Duodenal mucosa (tissue), 2 donors: ENCODE measurements around the gene ZBED4.

Experiments used
- H3K27ac ChIP-seq: one replicate; pipeline ENCODE4 v1.7.0; 2013; ENCODE audit warnings: low read depth, low read length
- H3K27me3 ChIP-seq, 2 donors: one replicate each; pipeline ENCODE4 v1.7.0; 2013; ENCODE audit warnings: low read length in 2 of 2, control low read depth in 1 of 2; ENCODE audit not compliant: insufficient read depth in 2 of 2, control insufficient read depth in 1 of 2
- H3K36me3 ChIP-seq, 2 donors: one replicate each; pipeline ENCODE4 v1.7.0; 2013; ENCODE audit warnings: low read length in 2 of 2, control low read depth in 1 of 2; ENCODE audit not compliant: insufficient read depth in 2 of 2, control insufficient read depth in 1 of 2
- H3K4me1 ChIP-seq, 2 donors: one replicate each; pipeline ENCODE4 v1.7.0; 2013; ENCODE audit warnings: low read length in 2 of 2, control low read depth in 1 of 2; ENCODE audit not compliant: insufficient read depth in 2 of 2, control insufficient read depth in 1 of 2
- H3K4me3 ChIP-seq, 2 donors: one replicate each; pipeline ENCODE4 v1.7.0; 2013; ENCODE audit warnings: low read length in 2 of 2, low read depth in 1 of 2
- H3K9ac ChIP-seq, 2 donors: one replicate each; pipeline ENCODE4 v1.7.0; 2013; ENCODE audit warnings: low read length in 2 of 2, low read depth in 1 of 2
- H3K9me3 ChIP-seq, 2 donors: one replicate each; pipeline ENCODE4 v1.7.0; 2013; ENCODE audit warnings: low read length in 2 of 2, control low read depth in 1 of 2; ENCODE audit not compliant: control insufficient read depth in 1 of 2

Gene ZBED4

DNA sequence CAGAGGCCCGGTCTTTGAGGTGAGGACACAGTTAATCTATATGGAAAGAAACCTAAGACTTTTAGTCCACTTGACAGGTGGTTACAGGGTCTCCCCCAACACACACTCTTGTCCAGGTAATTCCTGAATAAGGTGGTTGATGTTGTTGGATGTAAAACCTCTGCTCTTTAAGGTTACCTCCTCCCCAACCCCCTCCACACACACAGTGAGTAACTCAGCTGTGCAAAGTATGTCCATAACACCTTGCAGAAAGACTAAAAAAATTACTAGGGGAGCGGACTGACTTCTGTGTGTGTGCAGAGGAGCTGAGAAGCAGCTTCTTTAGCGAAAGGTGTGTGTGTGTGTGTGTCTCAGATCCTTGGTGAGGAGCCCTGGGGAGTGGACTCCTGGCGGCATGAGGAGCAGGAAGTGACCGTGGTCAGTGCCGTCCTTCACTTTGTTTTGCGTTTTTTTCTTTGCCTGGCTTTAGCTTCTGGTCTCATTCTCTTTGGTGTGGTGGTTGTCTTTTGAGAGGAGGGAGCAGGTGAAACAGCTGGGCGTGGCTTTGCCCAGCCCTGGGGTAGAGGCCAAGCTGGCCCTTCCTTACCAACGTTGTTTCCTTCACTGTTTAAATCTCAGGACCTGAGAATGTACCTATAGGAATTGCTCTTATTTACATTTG lies 1.7 kb downstream of the ZBED4 start:
- peaks cover 0 to 3% of the 10 kb centered on the region in 2 donors for H3K27me3 ChIP-seq
- H3K4me1 ChIP-seq, result peaks cover 20 to 23% of the 10 kb centered on the region in 2 donors
- H3K4me3 ChIP-seq, result peak overlapping the region; percentile 70 to 78
- peaks cover 0 to 4% of the 10 kb centered on the region in 2 donors for H3K36me3 ChIP-seq
- H3K9ac ChIP-seq, result peak overlapping the region; percentile 51 to 70
- H3K27ac ChIP-seq, result no peak overlapping the region
- H3K9me3 ChIP-seq, result no peaks in the 10 kb centered on the region

DNA sequence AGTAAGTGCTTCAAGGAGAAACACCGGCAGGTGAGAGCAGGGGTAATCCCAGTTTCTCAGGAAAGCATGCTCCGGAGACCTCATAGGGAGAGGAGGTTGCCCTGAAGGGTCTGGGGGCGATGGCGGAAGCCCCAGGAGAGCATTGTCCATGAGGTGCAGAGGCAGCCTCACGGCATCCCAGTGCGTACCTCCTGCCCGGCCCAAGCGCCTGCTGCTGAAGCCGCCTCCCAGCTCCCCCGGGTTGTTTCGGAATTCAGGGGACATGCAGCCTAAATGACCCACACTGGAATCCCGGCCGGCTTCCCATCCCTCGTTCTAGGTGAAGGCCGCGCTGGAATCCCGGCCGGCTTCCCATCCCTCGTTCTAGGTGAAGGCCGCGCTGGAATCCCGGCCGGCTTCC lies 2.7 kb downstream of the ZBED4 start:
- Histone ChIP-seq H3K9ac (no peak overlapping the region), H3K27ac (no peak overlapping the region), H3K36me3 (peaks cover 0 to 4% of the 10 kb centered on the region in 2 donors), H3K4me3 (no peak overlapping the region), H3K4me1 (peaks cover 20 to 21% of the 10 kb centered on the region in 2 donors), H3K9me3 (no peaks in the 10 kb centered on the region), H3K27me3 (no peaks in the 10 kb centered on the region)

DNA sequence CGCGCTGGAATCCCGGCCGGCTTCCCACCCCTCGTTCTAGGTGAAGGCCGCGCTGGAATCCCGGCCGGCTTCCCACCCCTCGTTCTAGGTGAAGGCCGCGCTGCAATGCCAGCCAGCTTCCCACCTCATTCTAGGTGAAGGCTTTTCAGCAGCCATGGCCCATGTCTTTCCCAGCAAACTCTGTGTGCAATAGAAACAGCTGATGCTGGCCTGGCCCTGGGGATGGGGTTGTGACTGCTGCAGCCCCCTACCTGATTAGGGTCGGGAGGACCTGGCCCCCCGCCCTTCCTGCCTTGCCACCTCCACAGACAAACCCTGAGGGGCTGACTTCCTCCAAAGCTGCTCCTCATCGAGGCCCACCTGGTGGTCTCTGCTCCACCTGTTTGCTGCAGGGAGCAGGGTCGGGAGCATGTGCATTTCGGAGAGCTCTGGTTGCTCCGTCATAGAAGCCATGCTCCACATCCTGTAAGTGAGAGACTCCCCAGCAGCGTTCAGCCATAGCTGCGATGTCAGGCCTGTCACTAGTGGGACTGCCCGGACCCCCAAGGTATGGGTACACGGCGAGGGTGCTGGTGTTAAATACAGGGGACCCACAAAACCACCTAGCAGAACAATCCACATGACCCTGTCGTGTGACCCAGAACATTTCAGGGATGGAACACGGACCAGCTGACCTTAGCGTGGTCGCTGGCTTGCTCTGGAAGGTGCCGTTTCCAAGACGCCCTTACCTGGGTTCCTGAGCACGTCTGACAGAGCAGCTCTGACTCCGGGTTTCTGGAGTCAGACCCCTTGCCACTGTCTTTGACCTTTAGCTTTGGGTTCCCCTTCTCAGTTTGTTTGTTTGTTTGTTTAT lies 3.3 kb downstream of the ZBED4 start:
- H3K9ac ChIP-seq, result no peak overlapping the region
- no peak overlapping the region for H3K27ac ChIP-seq
- H3K4me3 ChIP-seq, result no peak overlapping the region
- peaks cover 0 to 4% of the 10 kb centered on the region in 2 donors for H3K36me3 ChIP-seq
- peaks cover 17 to 20% of the 10 kb centered on the region in 2 donors for H3K4me1 ChIP-seq
- H3K27me3 ChIP-seq, result no peaks in the 10 kb centered on the region
- no peaks in the 10 kb centered on the region for H3K9me3 ChIP-seq

DNA sequence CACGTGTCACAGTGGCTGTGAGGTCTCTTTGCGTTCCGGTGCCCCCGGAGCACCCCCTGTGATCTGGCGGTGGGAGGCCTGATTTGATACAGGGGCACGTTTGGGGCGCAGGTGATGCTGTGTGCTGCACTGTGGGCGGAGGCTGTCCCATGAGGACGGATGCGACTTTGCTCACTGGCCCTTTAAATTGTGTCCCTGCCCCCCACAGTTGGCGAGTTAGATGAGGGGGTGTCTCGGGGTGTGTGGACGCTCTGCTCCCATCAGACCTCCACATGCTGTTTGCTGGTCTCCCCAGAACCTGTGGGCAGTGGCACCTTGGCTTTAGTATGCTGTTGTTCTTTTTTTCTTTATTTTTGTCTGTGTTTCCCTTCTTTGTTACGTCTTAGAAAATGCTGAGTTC lies 5.2 kb downstream of the ZBED4 start:
- H3K9me3 ChIP-seq, result no peaks in the 10 kb centered on the region
- H3K27ac ChIP-seq, result no peak overlapping the region
- no peaks in the 10 kb centered on the region for H3K27me3 ChIP-seq
- peaks cover 0 to 4% of the 10 kb centered on the region in 2 donors for H3K36me3 ChIP-seq
- H3K4me1 ChIP-seq, result peaks cover 17 to 20% of the 10 kb centered on the region in 2 donors
- H3K9ac ChIP-seq, result no peak overlapping the region
- H3K4me3 ChIP-seq, result no peak overlapping the region

DNA sequence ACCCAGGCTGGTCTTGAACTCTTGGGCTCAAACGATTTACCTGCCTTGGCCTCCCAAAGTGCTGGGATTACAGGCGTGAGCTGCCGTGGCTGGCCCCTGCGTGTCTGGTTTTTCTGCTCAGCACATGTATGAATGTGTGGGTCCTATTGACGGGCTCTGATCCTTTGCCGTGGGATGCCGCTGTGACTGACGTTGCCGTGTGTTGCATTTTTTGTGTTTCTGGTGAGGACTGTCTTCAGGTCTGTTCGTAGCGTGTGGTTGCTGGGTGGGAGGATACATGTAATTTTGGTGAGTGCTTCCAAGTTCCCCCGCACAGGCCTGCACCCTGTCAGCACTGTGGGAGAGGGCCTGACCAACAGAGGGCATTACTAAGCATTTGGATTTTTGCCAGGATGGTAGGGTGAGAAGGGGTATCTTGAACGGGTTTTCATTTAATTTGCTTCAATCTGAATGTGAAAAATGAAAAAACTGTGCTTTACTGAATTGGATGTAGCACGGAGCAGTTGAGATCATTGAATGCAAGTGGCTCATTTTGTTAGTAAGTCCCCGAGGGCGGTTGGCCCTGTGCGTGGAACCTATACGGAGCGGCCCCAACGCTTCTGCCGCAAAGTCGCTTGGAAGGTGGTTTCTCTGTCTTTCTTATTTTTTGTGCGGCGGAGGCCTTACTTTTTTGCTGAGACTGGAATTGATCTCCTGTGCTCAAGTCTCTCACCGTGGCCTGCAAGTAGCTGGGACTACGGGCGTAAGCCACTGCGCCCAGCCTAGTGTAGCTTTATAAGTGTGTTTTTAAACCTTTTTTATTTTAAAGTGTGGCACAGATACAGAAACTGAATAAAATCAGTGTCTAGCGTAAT lies 8.2 kb downstream of the ZBED4 start:
- Histone ChIP-seq H3K36me3 (peaks cover 0 to 4% of the 10 kb centered on the region in 2 donors), H3K4me1 (no peaks in the 10 kb centered on the region), H3K9ac (no peak overlapping the region), H3K27ac (no peak overlapping the region), H3K4me3 (no peak overlapping the region), H3K9me3 (peaks cover 7 to 10% of the 10 kb centered on the region in 2 donors), H3K27me3 (no peaks in the 10 kb centered on the region)

DNA sequence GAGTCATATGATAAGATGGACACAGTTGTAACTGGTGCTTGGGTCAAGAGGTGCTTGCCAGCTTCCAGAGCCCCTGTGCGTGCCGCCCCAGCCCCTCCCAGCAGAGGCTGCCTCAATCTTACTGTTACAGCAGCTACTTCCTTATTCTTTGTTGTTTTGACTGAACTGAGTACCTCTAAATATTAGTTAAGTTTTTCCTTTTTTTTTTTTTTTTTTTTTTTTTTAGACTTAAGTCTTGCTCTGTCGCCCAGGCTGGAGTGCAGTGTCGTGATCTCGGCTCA lies 8.8 kb downstream of the ZBED4 start:
- H3K4me1 ChIP-seq, result no peaks in the 10 kb centered on the region
- H3K27me3 ChIP-seq, result no peaks in the 10 kb centered on the region
- peaks cover 7 to 10% of the 10 kb centered on the region in 2 donors for H3K9me3 ChIP-seq
- H3K4me3 ChIP-seq, result no peak overlapping the region
- peaks cover 0 to 7% of the 10 kb centered on the region in 2 donors for H3K36me3 ChIP-seq
- H3K9ac ChIP-seq, result no peak overlapping the region
- H3K27ac ChIP-seq, result no peak overlapping the region

DNA sequence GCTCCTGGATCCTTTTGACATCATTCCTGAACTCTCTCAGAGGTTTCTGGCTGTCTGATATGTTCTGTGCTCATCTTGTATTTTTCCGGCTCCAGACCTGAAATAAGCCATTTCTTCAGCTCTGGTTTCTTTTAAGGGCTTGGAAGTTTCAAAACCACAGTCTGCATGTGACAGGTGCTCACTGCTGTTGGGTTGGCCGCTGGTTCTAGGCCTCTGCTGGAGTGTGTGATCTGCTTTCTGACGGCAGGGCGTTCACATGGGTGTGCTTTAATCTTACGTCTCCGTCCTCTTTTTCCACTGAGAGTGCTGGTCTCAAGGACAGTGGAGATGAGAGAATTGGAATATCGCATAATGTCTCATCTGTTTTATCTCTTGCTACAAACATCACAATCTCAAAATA lies 10.3 kb downstream of the ZBED4 start:
- Histone ChIP-seq H3K9me3 (peaks cover 7 to 10% of the 10 kb centered on the region in 2 donors), H3K4me1 (no peaks in the 10 kb centered on the region), H3K36me3 (peaks cover 0 to 3% of the 10 kb centered on the region in 2 donors), H3K4me3 (no peak overlapping the region), H3K27ac (no peak overlapping the region), H3K27me3 (no peaks in the 10 kb centered on the region), H3K9ac (no peak overlapping the region)

DNA sequence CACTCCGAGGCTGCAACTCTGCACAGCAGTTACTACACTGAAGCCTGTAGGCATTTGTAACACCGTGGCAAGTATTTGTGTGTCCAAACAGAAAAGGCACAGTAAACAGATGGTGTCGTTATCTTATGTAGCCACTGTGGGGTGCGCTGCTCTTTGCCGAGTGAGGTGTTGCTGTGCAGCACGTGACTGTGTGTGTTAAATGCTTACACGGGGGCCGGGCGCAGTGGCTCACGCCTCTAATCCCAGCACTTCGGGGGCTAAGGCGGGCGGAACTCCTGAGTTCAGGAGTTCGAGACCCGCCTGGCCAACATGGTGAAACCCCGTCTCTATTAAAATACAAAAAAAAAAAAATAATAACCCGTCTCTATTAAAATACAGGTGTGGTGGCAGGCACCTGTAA lies 11.5 kb downstream of the ZBED4 start:
- Histone ChIP-seq H3K27me3 (no peaks in the 10 kb centered on the region), H3K4me1 (no peaks in the 10 kb centered on the region), H3K9me3 (peaks cover 18 to 20% of the 10 kb centered on the region in 2 donors), H3K36me3 (peaks cover 0 to 3% of the 10 kb centered on the region in 2 donors), H3K4me3 (no peak overlapping the region), H3K9ac (no peak overlapping the region), H3K27ac (no peak overlapping the region)

DNA sequence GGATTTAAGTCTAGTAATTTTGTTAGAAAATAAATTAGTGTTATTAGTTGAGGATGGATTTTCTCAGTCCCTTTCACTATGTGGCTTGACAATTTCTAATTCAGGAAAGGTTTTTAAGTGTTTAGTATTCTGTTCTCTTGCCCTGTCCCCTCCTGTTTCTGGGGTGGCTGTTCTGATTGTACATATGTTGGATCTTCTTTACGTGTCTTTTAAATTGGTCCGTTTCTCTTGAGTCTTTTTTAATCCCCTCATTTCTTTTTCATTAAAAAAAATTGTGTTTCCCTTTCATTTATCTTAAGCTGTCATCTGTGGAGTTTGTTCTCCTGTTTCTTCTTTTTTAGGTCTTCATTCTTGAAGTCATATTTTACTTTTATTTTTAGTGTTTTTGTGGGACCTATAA lies 12.5 kb downstream of the ZBED4 start:
- Histone ChIP-seq H3K27me3 (no peaks in the 10 kb centered on the region), H3K4me3 (no peak overlapping the region), H3K4me1 (no peaks in the 10 kb centered on the region), H3K27ac (no peak overlapping the region), H3K9me3 (peaks cover 18 to 20% of the 10 kb centered on the region in 2 donors), H3K36me3 (peaks cover 0 to 3% of the 10 kb centered on the region in 2 donors), H3K9ac (no peak overlapping the region)

DNA sequence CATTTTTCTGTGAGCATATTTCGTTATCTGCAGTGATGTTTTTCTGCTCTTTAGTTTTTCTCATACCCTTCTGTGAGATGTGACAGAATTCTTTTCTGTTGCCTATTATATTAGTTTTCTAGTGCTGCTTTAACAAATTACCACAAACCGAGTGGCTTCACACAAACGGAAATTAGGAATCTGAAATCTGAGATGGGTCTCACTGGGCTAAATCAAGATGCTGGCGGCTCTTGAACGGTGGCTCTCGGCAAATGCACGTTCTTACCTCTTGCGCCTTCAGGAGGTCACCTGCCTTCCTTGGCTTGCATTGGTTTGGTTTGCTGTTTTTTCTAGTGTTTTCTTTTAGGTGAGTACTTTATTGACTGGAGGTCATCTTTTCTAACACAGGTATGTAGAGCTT lies 13.0 kb downstream of the ZBED4 start:
- H3K4me3 ChIP-seq, result no peak overlapping the region
- peaks cover 18 to 20% of the 10 kb centered on the region in 2 donors for H3K9me3 ChIP-seq
- no peak overlapping the region for H3K9ac ChIP-seq
- no peaks in the 10 kb centered on the region for H3K4me1 ChIP-seq
- no peaks in the 10 kb centered on the region for H3K27me3 ChIP-seq
- peaks cover 0 to 3% of the 10 kb centered on the region in 2 donors for H3K36me3 ChIP-seq
- no peak overlapping the region for H3K27ac ChIP-seq
